GM12873 (cell line): Measurements from ENCODE around the gene KDM3B.

Experiments used
- CTCF ChIP-seq: IDR thresholded peaks from 2 replicates; pipeline ENCODE4 v1.5.1; 2012; ENCODE audit warnings: low read depth, mild to moderate bottlenecking, moderate library complexity, low read length, control low read depth; ENCODE audit not compliant: insufficient read depth; ENCODE audit errors: missing control alignments

Gene KDM3B

GRCh38 chr5:138408023-138408422, 55.5 kb downstream of the KDM3B start:
- no peak for TF ChIP-seq CTCF

GRCh38 chr5:138410996-138411640, 58.6 kb downstream of the KDM3B start:
- peak; percentile 54 for TF ChIP-seq CTCF

GRCh38 chr5:138418444-138418843, 66.0 kb downstream of the KDM3B start:
- TF ChIP-seq CTCF, result no peak

- TF ChIP-seq CTCF, result no peak
Measured at GRCh38 chr5:138425079-138425478, 72.6 kb downstream of the KDM3B start.

- no peak for TF ChIP-seq CTCF
Measured at GRCh38 chr5:138435943-138436342, 83.5 kb downstream of the KDM3B start.

- no peak for TF ChIP-seq CTCF
Measured at GRCh38 chr5:138438003-138438723, 85.7 kb downstream of the KDM3B start.

- no peak for TF ChIP-seq CTCF
Measured at GRCh38 chr5:138438724-138439476, 86.4 kb downstream of the KDM3B start, which contains the start of gene REEP2. Gene REEP2 (plus strand): TSS chr5:138439057. CDS start chr5:138439209, 152 bp downstream.
